CD4-positive, CD25-positive, alpha-beta regulatory T cell (primary cell): ENCODE data around the gene SLK. TPM values are rescaled to one million over a fixed set of nuclear protein-coding genes. Genes with fewer than 3 reads are reported as not detected.

Experiments
- ATAC-seq, 2 donors: fragments of 150-1000 bp; cut with Tn5 transposase; one replicate each; pipeline ENCODE4 v1.10.0; 2021; ENCODE audit warnings: low read depth in 2 of 2, moderate number of reproducible peaks in 2 of 2, moderate library complexity in 1 of 2
- DNase-seq, 3 donors: peaks; one replicate each; pipeline versions ENCODE4 v3.0.0 to v3.0.0-alpha.2; 2012 to 2022; ENCODE audit warnings: mixed read lengths in 1 of 3
- H3K27ac ChIP-seq: one replicate; pipeline ENCODE4 v1.7.0; 2013; ENCODE audit warnings: mild to moderate bottlenecking, low read length; ENCODE audit not compliant: insufficient read depth, poor library complexity, severe bottlenecking
- H3K27me3 ChIP-seq: one replicate; pipeline ENCODE4 v1.7.0; 2013; ENCODE audit warnings: low read length; ENCODE audit not compliant: control insufficient read depth, insufficient read depth
- H3K36me3 ChIP-seq: one replicate; pipeline ENCODE4 v1.7.0; 2013; ENCODE audit warnings: mild to moderate bottlenecking, low read length, moderate library complexity; ENCODE audit not compliant: control insufficient read depth, insufficient read depth
- H3K4me1 ChIP-seq: 2 replicates; pipeline ENCODE4 v1.7.0; 2013; ENCODE audit warnings: mild to moderate bottlenecking, low read length; ENCODE audit not compliant: insufficient read depth, control insufficient read depth, poor library complexity, severe bottlenecking
- H3K4me3 ChIP-seq: one replicate; pipeline ENCODE4 v1.7.0; 2013; ENCODE audit warnings: low read depth, mild to moderate bottlenecking, low read length, moderate library complexity
- H3K9me3 ChIP-seq, 2 experiments: 1 replicate in 1 of 2; 2 replicates in 1 of 2; pipeline ENCODE4 v1.7.0; 2013; ENCODE audit warnings: low read length in 2 of 2, mild to moderate bottlenecking in 1 of 2, moderate library complexity in 1 of 2; ENCODE audit not compliant: control insufficient read depth in 2 of 2
- H3K27ac Mint-ChIP-seq, 3 donors: one replicate each; pipeline ENCODE4 v1.8.0; 2020 to 2022; ENCODE audit warnings: mild to moderate bottlenecking in 3 of 3, mixed read lengths in 3 of 3, moderate library complexity in 2 of 3
- H3K27me3 Mint-ChIP-seq: one replicate; pipeline ENCODE4 v1.8.0; 2022; ENCODE audit warnings: mild to moderate bottlenecking, mixed read lengths
- H3K36me3 Mint-ChIP-seq: one replicate; pipeline ENCODE4 v1.8.0; 2020; ENCODE audit warnings: mixed read lengths
- H3K4me1 Mint-ChIP-seq, 4 donors: one replicate each; pipeline ENCODE4 v1.8.0; 2020 to 2022; ENCODE audit warnings: mixed read lengths in 4 of 4, mild to moderate bottlenecking in 1 of 4
- H3K4me3 Mint-ChIP-seq, 4 donors: one replicate each; pipeline ENCODE4 v1.8.0; 2020 to 2022; ENCODE audit warnings: mild to moderate bottlenecking in 4 of 4, mixed read lengths in 4 of 4, moderate library complexity in 3 of 4
- H3K9me3 Mint-ChIP-seq, 7 donors: one replicate each; pipeline ENCODE4 v1.8.0; 2020 to 2022; ENCODE audit warnings: mixed read lengths in 7 of 7, mild to moderate bottlenecking in 3 of 7, moderate library complexity in 2 of 7
- polyA plus RNA-seq, 4 donors: library from polyadenylated mRNA; unstranded; fragments of 300-500 nt; fragmentation: Illumina TruSeq; gene quantifications; one replicate each; pipeline ENCODE4 v1.2.3, GENCODE V29; 2021
- total RNA-seq: library from RNA; stranded (reverse); gene quantifications from one replicate; pipeline ENCODE4 v1.2.3, GENCODE V29; 2022

SLK gene
- total and polyA plus RNA-seq, 5 donors from 2014 or later = 3.2 to 23.5 (median 3.4) TPM

GRCh38 chr10:103991393-103992128, 24.6 kb downstream of the SLK start:
- Mint-ChIP-seq H3K4me3 (no peak overlapping the region), H3K4me1 (peaks cover 28 to 52% (median 36%) of the 10 kb centered on the region in 4 donors), H3K27me3 (no peaks in the 10 kb centered on the region), H3K36me3 (peaks cover 17% of the 10 kb centered on the region), H3K9me3 (no peaks in the 10 kb centered on the region), H3K27ac (no peak overlapping the region)
- no peak for ATAC-seq
- H3K27me3 ChIP-seq = no peaks in the 10 kb centered on the region
- H3K4me3 ChIP-seq = no peak overlapping the region
- no peak for DNase-seq
- H3K4me1 ChIP-seq = peaks cover 4% of the 10 kb centered on the region
- no peaks in the 10 kb centered on the region for H3K9me3 ChIP-seq
- peaks cover 16% of the 10 kb centered on the region for H3K36me3 ChIP-seq
- H3K27ac ChIP-seq = no peak overlapping the region

GRCh38 chr10:103995134-103995533, 28.2 kb downstream of the SLK start:
- no peak overlapping the region for H3K27ac ChIP-seq
- peaks cover 34% of the 10 kb centered on the region for H3K36me3 Mint-ChIP-seq
- DNase-seq = no peak
- H3K4me1 Mint-ChIP-seq = peaks cover 17 to 24% (median 22%) of the 10 kb centered on the region in 4 donors
- H3K4me1 ChIP-seq = no peaks in the 10 kb centered on the region
- no peaks in the 10 kb centered on the region for H3K27me3 Mint-ChIP-seq
- H3K27ac Mint-ChIP-seq = no peak overlapping the region
- no peaks in the 10 kb centered on the region for H3K9me3 Mint-ChIP-seq
- H3K9me3 ChIP-seq = no peaks in the 10 kb centered on the region
- no peak overlapping the region for H3K4me3 ChIP-seq
- H3K36me3 ChIP-seq = peaks cover 39% of the 10 kb centered on the region
- H3K4me3 Mint-ChIP-seq = no peak overlapping the region
- no peaks in the 10 kb centered on the region for H3K27me3 ChIP-seq
- no peak for ATAC-seq

- no peak for DNase-seq
- Histone ChIP-seq H3K36me3 (peaks cover 52% of the 10 kb centered on the region), H3K4me3 (no peak overlapping the region), H3K27ac (no peak overlapping the region), H3K27me3 (no peaks in the 10 kb centered on the region), H3K4me1 (no peaks in the 10 kb centered on the region), H3K9me3 (no peaks in the 10 kb centered on the region)
- no peaks in the 10 kb centered on the region for H3K9me3 Mint-ChIP-seq
- H3K36me3 Mint-ChIP-seq = peaks cover 49% of the 10 kb centered on the region
- no peaks in the 10 kb centered on the region for H3K27me3 Mint-ChIP-seq
- peaks cover 19 to 29% (median 22%) of the 10 kb centered on the region in 4 donors for H3K4me1 Mint-ChIP-seq
- H3K27ac Mint-ChIP-seq = no peak overlapping the region
- ATAC-seq = no peak
- no peak overlapping the region for H3K4me3 Mint-ChIP-seq
These were observed 31.9 kb downstream of the SLK start for GRCh38 chr10:103998805-103999204.

GRCh38 chr10:104002911-104003310, 36.0 kb downstream of the SLK start:
- H3K4me1 ChIP-seq = no peaks in the 10 kb centered on the region
- no peak for ATAC-seq
- no peak overlapping the region for H3K4me3 Mint-ChIP-seq
- H3K36me3 Mint-ChIP-seq = peaks cover 43% of the 10 kb centered on the region
- no peaks in the 10 kb centered on the region for H3K27me3 Mint-ChIP-seq
- DNase-seq = no peak
- H3K36me3 ChIP-seq = peaks cover 58% of the 10 kb centered on the region
- no peak overlapping the region for H3K27ac ChIP-seq
- H3K4me1 Mint-ChIP-seq = peaks cover 5 to 18% (median 11%) of the 10 kb centered on the region in 4 donors
- peak overlapping the region in 2 of 3 donors; percentile 32 to 82 for H3K27ac Mint-ChIP-seq
- no peak overlapping the region for H3K4me3 ChIP-seq
- H3K9me3 ChIP-seq = no peaks in the 10 kb centered on the region
- no peaks in the 10 kb centered on the region for H3K27me3 ChIP-seq
- no peaks in the 10 kb centered on the region for H3K9me3 Mint-ChIP-seq

- Mint-ChIP-seq H3K4me3 (no peak overlapping the region), H3K27me3 (no peaks in the 10 kb centered on the region), H3K27ac (peak overlapping the region in 2 of 3 donors; percentile 3 to 5), H3K9me3 (no peaks in the 10 kb centered on the region), H3K4me1 (peaks cover 5 to 18% (median 13%) of the 10 kb centered on the region in 4 donors), H3K36me3 (peaks cover 39% of the 10 kb centered on the region)
- DNase-seq = no peak
- no peak for ATAC-seq
- H3K4me3 ChIP-seq = no peak overlapping the region
- H3K27me3 ChIP-seq = no peaks in the 10 kb centered on the region
- no peak overlapping the region for H3K27ac ChIP-seq
- peaks cover 57% of the 10 kb centered on the region for H3K36me3 ChIP-seq
- H3K4me1 ChIP-seq = no peaks in the 10 kb centered on the region
- no peaks in the 10 kb centered on the region for H3K9me3 ChIP-seq
These were observed 38.4 kb downstream of the SLK start for GRCh38 chr10:104005172-104005863.

GRCh38 chr10:104011904-104012303, 45.0 kb downstream of the SLK start:
- Histone ChIP-seq H3K27me3 (no peaks in the 10 kb centered on the region), H3K36me3 (peaks cover 26% of the 10 kb centered on the region), H3K9me3 (no peaks in the 10 kb centered on the region), H3K4me3 (no peak overlapping the region), H3K4me1 (no peaks in the 10 kb centered on the region), H3K27ac (no peak overlapping the region)
- Mint-ChIP-seq H3K4me1 (peaks cover 0 to 10% (median under 1%) of the 10 kb centered on the region in 4 donors), H3K27me3 (no peaks in the 10 kb centered on the region), H3K36me3 (peaks cover 13% of the 10 kb centered on the region), H3K27ac (peak overlapping the region in 1 of 3 donors; percentile 32), H3K4me3 (no peak overlapping the region), H3K9me3 (no peaks in the 10 kb centered on the region)
- DNase-seq (no peak), ATAC-seq (no peak)

GRCh38 chr10:104013489-104013888, 46.5 kb downstream of the SLK start:
- H3K4me3 Mint-ChIP-seq = no peak overlapping the region
- DNase-seq (no peak), ATAC-seq (no peak)
- no peaks in the 10 kb centered on the region for H3K9me3 Mint-ChIP-seq
- peaks cover 27% of the 10 kb centered on the region for H3K36me3 ChIP-seq
- H3K27ac Mint-ChIP-seq = no peak overlapping the region
- no peaks in the 10 kb centered on the region for H3K4me1 ChIP-seq
- H3K4me1 Mint-ChIP-seq = peaks cover 0 to 13% (median 4%) of the 10 kb centered on the region in 4 donors
- H3K36me3 Mint-ChIP-seq = peaks cover 9% of the 10 kb centered on the region
- no peaks in the 10 kb centered on the region for H3K27me3 ChIP-seq
- no peaks in the 10 kb centered on the region for H3K27me3 Mint-ChIP-seq
- H3K9me3 ChIP-seq = no peaks in the 10 kb centered on the region
- H3K4me3 ChIP-seq = no peak overlapping the region
- no peak overlapping the region for H3K27ac ChIP-seq
